HFF-Myc (cell line): ENCODE results near the gene TMEM256.

ENCODE experiments used
- DNase-seq: peaks from one replicate; pipeline ENCODE4 v3.0.0-alpha.2; 2011; ENCODE audit warnings: low read depth; ENCODE audit errors: extremely low read depth
- H3K4me3 ChIP-seq: replicated peaks from 2 replicates; pipeline ENCODE4 v1.5.1; 2011; ENCODE audit warnings: low read depth, mild to moderate bottlenecking, control low read depth, low read length
- CTCF ChIP-seq: IDR thresholded peaks from 2 replicates; pipeline ENCODE4 v1.5.1; 2012; ENCODE audit warnings: mild to moderate bottlenecking, low read depth, low read length, control low read depth; ENCODE audit errors: missing control alignments

Gene TMEM256

GRCh38 chr17:7392696-7393612 is 10.9 kb downstream of the TMEM256 start:
- no peak for DNase-seq
- peak overlapping the region; percentile 81 for H3K4me3 ChIP-seq
- no peak for TF ChIP-seq CTCF

GRCh38 chr17:7391307-7391706 is 12.6 kb downstream of the TMEM256 start:
- no peak for DNase-seq
- TF ChIP-seq CTCF, result no peak
- no peak overlapping the region for H3K4me3 ChIP-seq

- TF ChIP-seq CTCF, result no peak
- H3K4me3 ChIP-seq, result no peak overlapping the region
- no peak for DNase-seq
Observed at GRCh38 chr17:7389924-7390910, 13.7 kb downstream of the TMEM256 start.

GRCh38 chr17:7388856-7389255 is 15.0 kb downstream of the TMEM256 start:
- DNase-seq, result no peak
- no peak for TF ChIP-seq CTCF
- no peak overlapping the region for H3K4me3 ChIP-seq

- H3K4me3 ChIP-seq, result peak overlapping the region; percentile 40
- DNase-seq, result no peak
- TF ChIP-seq CTCF, result no peak
Observed at GRCh38 chr17:7384489-7385081, 19.3 kb downstream of the TMEM256 start.

- TF ChIP-seq CTCF, result no peak
Observed at GRCh38 chr17:7383742-7384488, 20.0 kb downstream of the TMEM256 start.

More at GRCh38 chr17:7383742-7384488, 20.0 kb downstream of the TMEM256 start:
- no peak for DNase-seq
- peak overlapping the region; percentile 40 for H3K4me3 ChIP-seq
